Parathyroid adenoma (tissue), 2 donors: Measurements from ENCODE around the gene MARCHF2.

Experiments
- H2AFZ ChIP-seq: fragments of 300-600 bp; sonication (generic); one replicate; pipeline ENCODE4 v1.7.0; 2017; ENCODE audit warnings: antibody characterized with exemption, mild to moderate bottlenecking
- H3K27ac ChIP-seq: fragments of 300-600 bp; sonication (generic); one replicate; pipeline ENCODE4 v1.7.0; 2017
- H3K27me3 ChIP-seq: fragments of 300-600 bp; sonication (generic); one replicate; pipeline ENCODE4 v1.7.0; 2017; ENCODE audit warnings: low read length; ENCODE audit not compliant: control insufficient read depth, insufficient read depth
- H3K36me3 ChIP-seq: fragments of 300-600 bp; sonication (generic); one replicate; pipeline ENCODE4 v1.7.0; 2017; ENCODE audit warnings: low read length; ENCODE audit not compliant: control insufficient read depth, insufficient read depth
- H3K4me1 ChIP-seq: fragments of 300-600 bp; sonication (generic); one replicate; pipeline ENCODE4 v1.7.0; 2017; ENCODE audit warnings: control low read depth
- H3K4me2 ChIP-seq: fragments of 300-600 bp; sonication (generic); one replicate; pipeline ENCODE4 v1.7.0; 2017; ENCODE audit warnings: low read length
- H3K4me3 ChIP-seq: fragments of 300-600 bp; sonication (generic); one replicate; pipeline ENCODE4 v1.7.0; 2017; ENCODE audit warnings: low read depth, low read length
- H3K79me2 ChIP-seq: fragments of 300-600 bp; sonication (generic); one replicate; pipeline ENCODE4 v1.7.0; 2017; ENCODE audit warnings: control low read depth
- H3K9ac ChIP-seq: fragments of 300-600 bp; sonication (generic); one replicate; pipeline ENCODE4 v1.7.0; 2017; ENCODE audit warnings: mild to moderate bottlenecking
- H3K9me3 ChIP-seq: fragments of 300-600 bp; sonication (generic); one replicate; pipeline ENCODE4 v1.7.0; 2017; ENCODE audit warnings: low read length; ENCODE audit not compliant: control insufficient read depth
- TF ChIP-seq, protein P1 (sequence below): fragments of 300-600 bp; sonication (generic); IDR thresholded peaks from one replicate; pipeline ENCODE4 v1.7.0; 2017; ENCODE audit warnings: antibody characterized with exemption, mild to moderate bottlenecking
- donor health status: primary hyperparathyroidism.

MARCHF2 gene

GRCh38 chr19:8452446-8453123 is 39.5 kb downstream of the MARCHF2 start:
- Histone ChIP-seq H3K9ac (no peak overlapping the region), H3K79me2 (peaks cover 83% of the 10 kb centered on the region), H3K4me1 (peaks cover 46% of the 10 kb centered on the region), H3K4me2 (no peak overlapping the region), H3K4me3 (no peak overlapping the region), H3K27me3 (no peaks in the 10 kb centered on the region), H2AFZ (no peak overlapping the region), H3K36me3 (no peaks in the 10 kb centered on the region), H3K27ac (no peak overlapping the region), H3K9me3 (no peaks in the 10 kb centered on the region)
- TF ChIP-seq, protein P1, sequence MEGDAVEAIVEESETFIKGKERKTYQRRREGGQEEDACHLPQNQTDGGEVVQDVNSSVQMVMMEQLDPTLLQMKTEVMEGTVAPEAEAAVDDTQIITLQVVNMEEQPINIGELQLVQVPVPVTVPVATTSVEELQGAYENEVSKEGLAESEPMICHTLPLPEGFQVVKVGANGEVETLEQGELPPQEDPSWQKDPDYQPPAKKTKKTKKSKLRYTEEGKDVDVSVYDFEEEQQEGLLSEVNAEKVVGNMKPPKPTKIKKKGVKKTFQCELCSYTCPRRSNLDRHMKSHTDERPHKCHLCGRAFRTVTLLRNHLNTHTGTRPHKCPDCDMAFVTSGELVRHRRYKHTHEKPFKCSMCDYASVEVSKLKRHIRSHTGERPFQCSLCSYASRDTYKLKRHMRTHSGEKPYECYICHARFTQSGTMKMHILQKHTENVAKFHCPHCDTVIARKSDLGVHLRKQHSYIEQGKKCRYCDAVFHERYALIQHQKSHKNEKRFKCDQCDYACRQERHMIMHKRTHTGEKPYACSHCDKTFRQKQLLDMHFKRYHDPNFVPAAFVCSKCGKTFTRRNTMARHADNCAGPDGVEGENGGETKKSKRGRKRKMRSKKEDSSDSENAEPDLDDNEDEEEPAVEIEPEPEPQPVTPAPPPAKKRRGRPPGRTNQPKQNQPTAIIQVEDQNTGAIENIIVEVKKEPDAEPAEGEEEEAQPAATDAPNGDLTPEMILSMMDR, result no peak

DNA sequence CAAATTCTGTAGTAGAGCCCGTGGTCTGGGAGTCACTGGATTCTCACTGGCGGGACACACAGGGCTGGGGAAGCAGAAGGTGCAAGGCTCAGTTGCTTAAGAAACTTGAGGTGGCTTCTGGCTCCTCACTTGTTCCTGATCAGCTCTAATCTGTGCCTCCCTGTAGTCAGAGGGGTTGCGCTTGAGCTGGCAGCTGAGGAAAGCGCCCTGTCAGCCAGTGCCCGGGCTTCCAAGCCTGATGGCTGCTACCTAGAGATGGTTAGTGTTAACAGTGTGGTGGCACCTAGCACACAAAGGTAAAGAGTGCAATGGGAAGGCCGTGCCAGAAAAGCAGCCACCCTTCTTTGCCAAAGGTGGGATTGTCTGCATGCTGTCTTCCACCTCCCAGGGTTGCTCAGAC is 40.5 kb downstream of the MARCHF2 start:
- Histone ChIP-seq H2AFZ (no peak overlapping the region), H3K4me1 (peaks cover 49% of the 10 kb centered on the region), H3K9ac (no peak overlapping the region), H3K9me3 (no peaks in the 10 kb centered on the region), H3K79me2 (peaks cover 84% of the 10 kb centered on the region), H3K36me3 (no peaks in the 10 kb centered on the region), H3K27me3 (no peaks in the 10 kb centered on the region), H3K4me2 (peak overlapping the region; percentile 14), H3K4me3 (no peak overlapping the region), H3K27ac (no peak overlapping the region)
- TF ChIP-seq, protein P1, result no peak

DNA sequence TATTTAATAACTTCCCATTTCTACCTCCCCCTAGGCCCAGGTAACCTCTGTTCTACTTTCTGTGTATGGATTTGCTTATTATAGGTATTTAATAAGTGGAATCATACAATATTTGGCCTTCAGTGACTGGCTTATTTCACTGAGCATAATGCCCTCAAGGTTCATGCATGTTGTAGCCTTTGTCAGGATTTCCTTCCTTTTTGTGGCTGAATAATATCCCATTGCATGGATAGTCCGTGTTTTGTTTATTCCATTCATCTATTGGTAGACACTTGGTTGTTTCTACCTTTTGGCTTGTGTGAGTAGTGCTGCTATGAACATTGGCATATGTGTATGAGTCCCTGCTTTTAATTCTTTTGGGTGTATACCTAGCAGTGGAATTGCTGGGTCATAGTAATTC is 41.1 kb downstream of the MARCHF2 start:
- Histone ChIP-seq H3K4me3 (no peak overlapping the region), H3K27me3 (no peaks in the 10 kb centered on the region), H3K4me1 (peaks cover 51% of the 10 kb centered on the region), H3K9ac (no peak overlapping the region), H3K36me3 (no peaks in the 10 kb centered on the region), H3K4me2 (no peak overlapping the region), H2AFZ (no peak overlapping the region), H3K27ac (no peak overlapping the region), H3K79me2 (peaks cover 85% of the 10 kb centered on the region), H3K9me3 (no peaks in the 10 kb centered on the region)
- TF ChIP-seq, protein P1, result no peak

DNA sequence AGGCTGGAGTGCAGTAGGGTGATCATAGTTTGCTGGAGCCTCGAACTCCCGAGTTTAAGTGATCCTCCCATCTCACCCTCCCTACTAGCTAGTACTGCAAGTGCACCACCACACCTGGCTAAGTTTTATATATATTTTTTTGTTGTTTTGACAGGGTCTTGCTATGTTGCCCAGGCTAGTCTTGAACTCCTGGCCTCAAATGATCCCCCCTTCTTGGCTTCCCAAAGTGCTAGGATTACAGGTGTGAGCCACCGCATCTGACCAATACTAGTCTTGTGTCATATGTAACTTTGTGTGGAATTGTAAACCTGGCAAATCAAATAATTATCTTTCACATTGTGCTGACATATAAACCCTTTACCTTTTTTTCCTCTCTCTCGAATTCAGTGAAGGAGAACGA is 41.9 kb downstream of the MARCHF2 start:
- H3K4me1 ChIP-seq, result peaks cover 54% of the 10 kb centered on the region
- H3K27me3 ChIP-seq, result no peaks in the 10 kb centered on the region
- peaks cover 85% of the 10 kb centered on the region for H3K79me2 ChIP-seq
- no peak overlapping the region for H3K27ac ChIP-seq
- no peak overlapping the region for H3K4me3 ChIP-seq
- no peak overlapping the region for H2AFZ ChIP-seq
- H3K9ac ChIP-seq, result no peak overlapping the region
- TF ChIP-seq, protein P1, result no peak
- H3K36me3 ChIP-seq, result no peaks in the 10 kb centered on the region
- no peak overlapping the region for H3K4me2 ChIP-seq
- H3K9me3 ChIP-seq, result no peaks in the 10 kb centered on the region

DNA sequence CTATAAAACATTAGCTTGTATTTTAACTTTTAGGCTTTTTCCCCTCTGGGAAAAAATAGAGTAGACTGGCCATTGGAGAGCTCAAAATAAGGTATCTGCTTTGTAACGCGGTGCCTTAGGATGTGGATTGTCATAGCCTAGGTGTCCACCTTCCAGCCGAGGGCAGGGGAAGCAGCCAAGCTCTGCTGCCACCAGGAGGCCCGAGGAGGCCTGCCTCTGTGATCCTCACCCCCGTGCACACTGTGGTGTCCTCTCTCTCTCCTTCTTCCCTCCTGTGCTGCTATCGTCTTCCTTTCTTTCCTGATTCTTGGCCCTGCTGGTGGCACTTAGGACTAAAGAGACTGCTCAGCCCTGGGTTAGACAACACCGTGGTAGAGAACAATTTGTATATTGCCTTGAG is 43.0 kb downstream of the MARCHF2 start:
- Histone ChIP-seq H3K9me3 (no peaks in the 10 kb centered on the region), H3K27me3 (no peaks in the 10 kb centered on the region), H3K4me3 (no peak overlapping the region), H2AFZ (no peak overlapping the region), H3K27ac (no peak overlapping the region), H3K4me1 (peaks cover 59% of the 10 kb centered on the region), H3K9ac (no peak overlapping the region), H3K36me3 (no peaks in the 10 kb centered on the region), H3K79me2 (peaks cover 85% of the 10 kb centered on the region), H3K4me2 (no peak overlapping the region)
- TF ChIP-seq, protein P1, result peak; percentile 19
